ENCODE data around the gene MRFAP1. TPM values are rescaled to one million over a fixed set of nuclear protein-coding genes. Genes with fewer than 3 reads are reported as not detected.

The MRFAP1 gene
- total RNA-seq, 1 donor from 2014 or later, result 122 TPM

Other genes starting within 250 kb of the MRFAP1 start
- not detected in 2 replicates for gene PPP2R2C, start 168.1 kb upstream of the MRFAP1 start, total RNA-seq
- gene MAN2B2, start 65.5 kb upstream of the MRFAP1 start, total RNA-seq, result 12.7 and 14.9 TPM in 2 replicates
- 2.1 and 2.8 TPM in 2 replicates for gene S100P, start 53.2 kb downstream of the MRFAP1 start, total RNA-seq
- gene MRFAP1L1, start 69.2 kb downstream of the MRFAP1 start, total RNA-seq, result 51.4 TPM in 2 replicates
- gene BLOC1S4, start 75.5 kb downstream of the MRFAP1 start, total RNA-seq, result 20.1 and 21.4 TPM in 2 replicates
- gene KIAA0232, start 142.0 kb downstream of the MRFAP1 start, total RNA-seq, result 13.6 and 16.7 TPM in 2 replicates

Measured in activated CD4-positive, alpha-beta T cell treated with anti-CD3 and anti-CD28 coated beads, Interleukin-2, amount 10 ng/mL, durations not matched to agents 24 days and 14 days (primary cell).